Mucosa of descending colon (tissue), 3 donors: ENCODE measurements around the gene SLC12A7. TPM values are rescaled to one million over a fixed set of nuclear protein-coding genes. Genes with fewer than 3 reads are reported as not detected.

ENCODE experiments used
- ATAC-seq: fragments of 200-7000 bp; cut with Tn5 transposase; one replicate; pipeline ENCODE4 v1.9.1; 2020; ENCODE audit warnings: mild to moderate bottlenecking, moderate library complexity
- DNase-seq, 3 donors: peaks; one replicate each; pipeline ENCODE4 v3.0.0-alpha.2; 2020
- H3K36me3 ChIP-seq: fragments of 200-600 bp; one replicate; pipeline ENCODE4 v1.8.0; 2021; ENCODE audit warnings: low read depth, mild to moderate bottlenecking
- H3K4me1 ChIP-seq: fragments of 200-600 bp; one replicate; pipeline ENCODE4 v1.8.0; 2021; ENCODE audit warnings: low read depth, mild to moderate bottlenecking
- H3K4me3 ChIP-seq: fragments of 200-600 bp; one replicate; pipeline ENCODE4 v1.8.0; 2021; ENCODE audit warnings: mild to moderate bottlenecking
- H3K9me3 ChIP-seq: fragments of 200-600 bp; one replicate; pipeline ENCODE4 v1.8.0; 2021; ENCODE audit warnings: mild to moderate bottlenecking
- CTCF ChIP-seq: fragments of 200-600 bp; IDR thresholded peaks from one replicate; pipeline ENCODE4 v1.8.0; 2022; ENCODE audit warnings: antibody characterized with exemption, mild to moderate bottlenecking
- intact Hi-C, 2 donors: fragments of 100-400 bp; cut with DNase I in 1 of 2; cut with micrococcal nuclease in 1 of 2; formaldehyde crosslinking; loops; one replicate each; pipeline versions ENCODE4 v1.11.0 to v1.11.1; 2022; cut with DNase I, micrococcal nuclease
- total RNA-seq, 3 donors: library from RNA; stranded (reverse); fragmentation: NEBNext Ultra II Directional in 2 of 3; extraction: Animal tissue kit (Norgen Biotek cat#: 25700) in 2 of 3; gene quantifications; one replicate each; pipeline versions ENCODE4 v1.2.1 to v1.2.4, GENCODE V29; 2021 to 2023
- donor health status: DM: no; HTN: no; CAD: no; lungs with moderate emphysema.
- donor health status: DM: no; HTN: no; CAD: no.
- donor health status: DM: no; HTN: yes; CAD: no.

Gene SLC12A7
- total RNA-seq, 3 donors from 2014 or later, result 80.5 to 97.4 (median 94.1) TPM

- Histone ChIP-seq H3K9me3 (no peaks in the 10 kb centered on the region), H3K36me3 (no peaks in the 10 kb centered on the region), H3K4me1 (no peaks in the 10 kb centered on the region), H3K4me3 (no peak overlapping the region)
- ATAC-seq, result no peak
- no peak for TF ChIP-seq CTCF
- intact Hi-C loops, result no loop called here
- DNase-seq, result peak in 1 of 3 donors; percentile 38
Measured at GRCh38 chr5:1056611-1057484, 55.0 kb downstream of the SLC12A7 start.

GRCh38 chr5:1055896-1056610 lies 55.8 kb downstream of the SLC12A7 start:
- Histone ChIP-seq H3K36me3 (no peaks in the 10 kb centered on the region), H3K4me1 (no peaks in the 10 kb centered on the region), H3K4me3 (no peak overlapping the region), H3K9me3 (no peaks in the 10 kb centered on the region)
- intact Hi-C loops, result no loop called here
- DNase-seq (peak in 1 of 3 donors; percentile 47), ATAC-seq (no peak)
- no peak for TF ChIP-seq CTCF

- Histone ChIP-seq H3K9me3 (no peaks in the 10 kb centered on the region), H3K4me1 (no peaks in the 10 kb centered on the region), H3K36me3 (no peaks in the 10 kb centered on the region), H3K4me3 (no peak overlapping the region)
- no peak for TF ChIP-seq CTCF
- intact Hi-C loops, result no loop called here
- DNase-seq (peak in 1 of 3 donors; percentile 41), ATAC-seq (no peak)
Measured at GRCh38 chr5:1054799-1055775, 56.8 kb downstream of the SLC12A7 start.

GRCh38 chr5:1054018-1054798 lies 57.7 kb downstream of the SLC12A7 start:
- no peak for ATAC-seq
- TF ChIP-seq CTCF, result no peak
- H3K36me3 ChIP-seq, result no peaks in the 10 kb centered on the region
- no peaks in the 10 kb centered on the region for H3K4me1 ChIP-seq
- intact Hi-C loops, result no loop called here
- H3K4me3 ChIP-seq, result no peak overlapping the region
- peak in 1 of 3 donors; percentile 37 for DNase-seq
- H3K9me3 ChIP-seq, result no peaks in the 10 kb centered on the region
